Suprapubic skin (tissue), 3 donors: ENCODE data around the gene ANGPTL7.

Experiments
- CTCF ChIP-seq, 2 donors: fragments of 200-600 bp in 1 of 2; fragments of 450-650 bp in 1 of 2; sonication (generic) in 1 of 2; IDR thresholded peaks; one replicate each; pipeline ENCODE4 v1.5.1; 2016 to 2019; ENCODE audit warnings: antibody characterized with exemption in 2 of 2, mild to moderate bottlenecking in 1 of 2, moderate library complexity in 1 of 2
- EP300 ChIP-seq: sonication (generic); formaldehyde crosslinking; IDR thresholded peaks from one replicate; pipeline ENCODE4 v1.6.1; 2017; ENCODE audit warnings: antibody characterized with exemption

- TF ChIP-seq EP300 (no peak), CTCF (IDR thresholded peaks at IDR 0.05) (no peak)
These were observed 46.4 kb upstream of the ANGPTL7 start for GRCh38 chr1:11142618-11143391.
